ENCODE measurements around the gene HDLBP.

The HDLBP gene, protein sequence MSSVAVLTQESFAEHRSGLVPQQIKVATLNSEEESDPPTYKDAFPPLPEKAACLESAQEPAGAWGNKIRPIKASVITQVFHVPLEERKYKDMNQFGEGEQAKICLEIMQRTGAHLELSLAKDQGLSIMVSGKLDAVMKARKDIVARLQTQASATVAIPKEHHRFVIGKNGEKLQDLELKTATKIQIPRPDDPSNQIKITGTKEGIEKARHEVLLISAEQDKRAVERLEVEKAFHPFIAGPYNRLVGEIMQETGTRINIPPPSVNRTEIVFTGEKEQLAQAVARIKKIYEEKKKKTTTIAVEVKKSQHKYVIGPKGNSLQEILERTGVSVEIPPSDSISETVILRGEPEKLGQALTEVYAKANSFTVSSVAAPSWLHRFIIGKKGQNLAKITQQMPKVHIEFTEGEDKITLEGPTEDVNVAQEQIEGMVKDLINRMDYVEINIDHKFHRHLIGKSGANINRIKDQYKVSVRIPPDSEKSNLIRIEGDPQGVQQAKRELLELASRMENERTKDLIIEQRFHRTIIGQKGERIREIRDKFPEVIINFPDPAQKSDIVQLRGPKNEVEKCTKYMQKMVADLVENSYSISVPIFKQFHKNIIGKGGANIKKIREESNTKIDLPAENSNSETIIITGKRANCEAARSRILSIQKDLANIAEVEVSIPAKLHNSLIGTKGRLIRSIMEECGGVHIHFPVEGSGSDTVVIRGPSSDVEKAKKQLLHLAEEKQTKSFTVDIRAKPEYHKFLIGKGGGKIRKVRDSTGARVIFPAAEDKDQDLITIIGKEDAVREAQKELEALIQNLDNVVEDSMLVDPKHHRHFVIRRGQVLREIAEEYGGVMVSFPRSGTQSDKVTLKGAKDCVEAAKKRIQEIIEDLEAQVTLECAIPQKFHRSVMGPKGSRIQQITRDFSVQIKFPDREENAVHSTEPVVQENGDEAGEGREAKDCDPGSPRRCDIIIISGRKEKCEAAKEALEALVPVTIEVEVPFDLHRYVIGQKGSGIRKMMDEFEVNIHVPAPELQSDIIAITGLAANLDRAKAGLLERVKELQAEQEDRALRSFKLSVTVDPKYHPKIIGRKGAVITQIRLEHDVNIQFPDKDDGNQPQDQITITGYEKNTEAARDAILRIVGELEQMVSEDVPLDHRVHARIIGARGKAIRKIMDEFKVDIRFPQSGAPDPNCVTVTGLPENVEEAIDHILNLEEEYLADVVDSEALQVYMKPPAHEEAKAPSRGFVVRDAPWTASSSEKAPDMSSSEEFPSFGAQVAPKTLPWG (N-terminal part only)

DNA sequence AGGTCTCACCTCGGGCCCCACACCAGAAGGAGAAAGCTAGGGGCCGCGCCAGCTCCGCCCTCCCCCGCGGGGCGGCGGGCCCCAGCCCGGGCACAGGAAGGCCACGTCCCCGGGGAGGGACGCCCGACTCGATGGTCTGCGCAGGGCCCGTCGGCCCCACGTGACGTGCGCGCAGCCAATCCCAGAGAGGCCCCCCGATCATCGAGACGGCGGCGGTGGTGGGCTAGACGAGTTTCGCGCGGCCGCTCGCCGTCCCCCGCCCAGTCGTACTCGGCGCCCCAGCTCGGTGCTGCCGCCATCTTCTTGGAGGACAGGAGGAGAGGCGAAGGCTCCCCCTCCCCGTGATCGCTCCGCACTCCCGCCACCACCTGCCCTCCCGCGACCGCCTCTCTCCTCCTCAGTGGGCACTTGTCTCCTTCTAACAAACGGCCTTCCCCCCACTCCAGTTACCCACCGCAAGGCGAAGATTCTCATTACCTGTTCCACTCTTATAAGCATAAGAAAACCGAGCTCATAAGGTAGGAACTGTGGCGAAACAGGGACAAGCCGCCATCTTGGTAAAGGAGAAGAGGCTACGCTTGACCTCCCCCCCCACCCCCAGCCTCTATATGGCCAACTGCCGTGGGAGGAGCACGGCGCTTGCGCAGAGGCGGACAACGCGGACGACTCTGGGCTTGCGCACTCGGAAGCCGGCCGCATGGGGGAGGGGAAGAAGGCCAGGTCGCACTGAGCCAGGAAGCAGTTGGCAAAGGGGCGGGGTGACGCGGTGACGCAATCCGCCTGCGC, at the start of gene HDLBP:
HDLBP (minus strand) TSS at position 580 of the 786 bp plus-strand sequence. CDS start 48,803 bp downstream, outside the sequence.
- peak; percentile 99 to 100 for DNase-seq (ENCODE audit: low read depth in 2 of 2)

DNA sequence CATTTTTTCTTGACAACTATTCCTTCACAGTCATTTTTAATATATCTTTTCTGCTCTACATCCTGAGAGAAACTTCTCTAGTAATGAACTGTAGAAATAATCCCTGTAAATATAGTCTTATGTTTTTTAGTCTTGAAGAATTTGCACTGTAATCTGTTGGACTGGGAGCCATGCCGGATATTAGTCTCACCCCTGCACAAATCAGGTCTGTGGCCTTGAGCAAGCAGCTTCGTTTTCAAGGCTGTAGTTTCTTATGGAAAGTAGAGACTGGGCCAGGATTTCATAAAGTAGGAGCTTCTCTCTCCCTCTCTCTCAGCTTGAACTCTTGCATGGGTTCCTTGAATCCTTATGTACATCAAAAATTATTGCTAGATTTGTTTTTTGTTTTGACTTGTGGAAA, 49.3 kb upstream of the HDLBP start:
- DNase-seq (ENCODE audit: low read depth in 2 of 2) = no peak

DNA sequence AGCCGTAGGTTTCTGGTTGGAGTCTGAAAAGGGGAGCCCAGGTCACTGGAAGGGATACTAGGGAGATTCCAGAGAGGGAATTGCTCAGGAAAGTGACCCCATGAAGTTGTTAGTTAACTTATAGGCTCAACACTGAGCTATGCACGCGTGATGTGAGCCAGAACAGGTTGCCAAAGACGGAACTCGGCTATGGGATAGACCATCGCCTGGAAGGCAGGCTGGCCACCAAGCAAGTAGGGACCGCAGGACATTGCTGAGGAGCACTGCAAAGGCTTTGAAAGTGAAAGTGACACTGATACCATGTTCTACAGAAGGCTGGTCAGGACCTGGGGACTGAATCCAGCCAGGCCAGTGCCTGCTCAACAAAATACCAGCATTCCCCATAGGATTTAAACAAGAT, 48.0 kb upstream of the HDLBP start:
- no peak for DNase-seq (ENCODE audit: low read depth in 2 of 2)

DNA sequence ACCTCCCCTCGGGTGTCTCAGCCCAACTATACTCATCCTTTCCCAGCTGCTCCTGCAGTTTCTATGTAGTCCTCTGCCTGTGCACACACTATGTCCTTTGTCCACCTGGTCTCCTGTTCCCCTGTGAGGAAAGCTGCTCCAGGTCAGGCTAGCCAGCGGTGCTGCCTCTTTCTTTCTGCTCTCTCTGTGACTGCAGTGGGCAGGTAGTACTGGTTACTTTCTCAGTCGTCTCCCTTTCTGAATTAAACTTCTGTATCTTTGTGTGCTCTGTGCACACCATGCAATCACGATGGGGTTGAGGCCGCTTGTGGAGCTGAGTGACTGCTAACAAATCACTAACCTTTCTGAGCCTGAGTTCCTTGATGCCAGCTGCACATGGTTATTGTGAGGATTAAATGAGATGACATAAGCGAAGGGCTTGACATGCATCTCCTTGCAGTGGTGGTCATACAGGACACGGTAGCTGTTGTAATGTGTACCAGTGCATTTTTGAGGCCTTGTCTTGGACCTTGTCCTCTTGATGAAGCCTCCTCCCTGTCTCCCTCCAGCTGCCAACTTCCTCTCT, 44.1 kb upstream of the HDLBP start:
- DNase-seq (ENCODE audit: low read depth in 2 of 2) = no peak

DNA sequence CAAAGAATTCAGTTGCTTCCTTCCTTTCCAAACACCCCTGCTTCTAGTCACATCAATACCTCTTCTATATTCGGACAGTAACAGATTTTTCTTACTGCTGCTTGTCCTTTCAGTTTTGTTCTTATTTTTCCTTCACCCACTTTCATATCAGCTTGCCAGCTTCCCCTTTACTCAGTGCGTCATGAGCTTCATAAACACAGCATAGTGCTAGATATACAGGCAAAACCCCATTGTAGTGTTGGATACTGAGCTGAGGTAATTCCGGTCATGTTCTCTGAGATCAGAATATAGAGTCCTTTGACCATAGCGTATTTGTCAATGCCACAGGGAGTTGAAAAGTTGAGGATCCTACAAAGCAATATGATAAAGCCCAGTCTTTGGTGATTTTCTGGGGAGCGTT, 43.0 kb upstream of the HDLBP start:
- DNase-seq (ENCODE audit: low read depth in 2 of 2) = no peak

GRCh38 chr2:241357531-241357930, 42.1 kb upstream of the HDLBP start:
- DNase-seq (ENCODE audit: low read depth in 2 of 2) = no peak

GRCh38 chr2:241356871-241357260, 41.4 kb upstream of the HDLBP start:
- no peak for DNase-seq (ENCODE audit: low read depth in 2 of 2)

- DNase-seq (ENCODE audit: low read depth in 2 of 2) = peak; percentile 91 to 96
Measured at GRCh38 chr2:241355983-241356870, 40.8 kb upstream of the HDLBP start, which contains the start of gene FARP2. Gene FARP2, plus strand, starts transcription at chr2:241356285. Its CDS starts 16,823 bp downstream, at chr2:241373108.

- DNase-seq (ENCODE audit: low read depth in 2 of 2) = peak; percentile 20 to 50
Measured at GRCh38 chr2:241354668-241355658, 39.5 kb upstream of the HDLBP start.

DNA sequence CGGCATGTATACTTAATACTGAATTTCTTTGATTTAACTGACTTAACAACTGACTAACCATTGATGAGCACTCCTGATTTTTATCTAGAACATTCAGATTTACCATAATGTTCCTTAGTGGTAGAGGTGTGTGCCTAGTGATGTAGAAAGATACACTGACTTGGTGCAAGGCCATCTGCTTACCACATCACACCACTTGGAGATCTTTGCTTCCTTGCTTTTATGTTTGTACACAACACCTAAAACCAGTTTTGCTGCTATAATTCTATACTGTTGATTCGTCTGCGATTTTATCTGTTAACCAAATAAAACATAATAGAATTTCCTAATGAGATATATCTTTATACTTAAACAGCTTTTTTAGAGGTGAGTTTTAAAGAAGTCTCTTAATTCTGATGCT, 36.8 kb upstream of the HDLBP start:
- no peak for DNase-seq (ENCODE audit: low read depth in 2 of 2)

- DNase-seq (ENCODE audit: low read depth in 2 of 2) = no peak
Measured at GRCh38 chr2:241351640-241352031, 36.2 kb upstream of the HDLBP start.

DNA sequence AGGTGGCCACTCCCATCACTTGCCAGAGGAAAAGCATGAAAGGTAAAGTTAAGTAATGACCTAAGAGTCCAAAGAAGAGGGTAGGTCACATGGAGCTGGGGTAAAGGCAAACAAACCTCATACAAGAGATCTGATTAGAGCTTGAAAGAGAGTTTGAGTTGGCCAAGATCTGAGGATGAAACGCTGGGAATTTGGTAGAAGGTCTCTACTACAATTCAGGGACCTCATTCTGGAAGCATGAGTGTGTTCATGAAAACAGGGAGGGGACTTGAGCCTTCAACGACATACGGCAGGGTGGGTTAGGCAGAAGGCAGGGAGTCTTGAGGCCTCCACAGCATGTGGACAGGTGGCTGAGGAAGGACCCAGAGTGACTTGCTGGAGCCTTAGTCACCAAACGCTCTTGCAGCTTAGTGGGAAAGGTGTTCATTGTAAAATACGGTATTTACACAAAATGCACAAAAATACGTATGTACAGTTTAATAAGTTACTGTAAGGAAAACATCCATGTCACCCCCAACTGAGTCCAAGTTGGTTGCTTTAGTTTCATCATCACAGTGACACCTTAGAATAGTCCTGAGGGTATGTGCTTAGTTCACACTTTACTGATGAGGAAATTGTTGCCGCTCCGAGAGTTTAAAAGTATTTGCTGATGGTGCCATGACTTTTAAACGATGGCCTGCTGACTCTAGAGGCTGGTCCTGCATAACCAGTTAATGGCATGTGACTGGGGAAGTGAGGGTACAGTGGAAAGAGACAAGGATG, 35.6 kb upstream of the HDLBP start:
- no peak for DNase-seq (ENCODE audit: low read depth in 2 of 2)

DNA sequence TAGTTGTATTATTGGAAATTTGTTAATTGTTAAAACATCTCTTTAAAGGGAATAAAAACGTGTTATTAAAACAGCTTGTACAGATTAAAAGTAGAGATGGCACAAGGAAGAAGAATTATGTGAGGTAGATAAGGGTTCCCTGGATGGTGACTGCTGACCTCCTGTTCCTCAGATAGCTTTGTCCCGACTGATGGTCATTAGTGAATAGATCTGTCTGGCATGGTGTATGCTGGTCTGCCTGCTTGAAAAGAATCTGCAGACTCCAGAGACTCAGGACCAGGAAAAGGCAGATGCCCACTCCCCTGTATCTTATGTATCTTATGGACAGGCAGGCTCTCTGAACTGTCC, 35.0 kb upstream of the HDLBP start:
- no peak for DNase-seq (ENCODE audit: low read depth in 2 of 2)

DNA sequence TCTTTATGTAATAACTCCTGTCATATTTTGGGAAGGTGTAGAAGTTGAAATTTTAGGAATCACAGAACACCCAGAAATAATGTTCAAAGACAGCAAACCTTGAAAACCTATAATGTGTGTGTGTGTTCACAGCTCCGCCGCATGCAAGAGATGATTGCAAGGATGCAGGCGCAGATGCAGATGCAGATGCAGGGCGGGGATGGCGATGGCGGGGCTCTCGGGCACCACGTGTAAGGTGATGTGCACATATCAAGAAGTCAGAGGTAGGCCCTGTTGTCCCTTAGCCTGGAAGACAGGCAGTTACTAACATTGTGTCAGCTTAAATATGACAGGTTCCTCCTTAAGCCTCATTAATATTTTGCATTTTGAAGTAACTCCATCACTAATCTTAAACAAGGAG, 34.5 kb upstream of the HDLBP start:
- DNase-seq (ENCODE audit: low read depth in 2 of 2) = no peak

GRCh38 chr2:241344925-241345651, 29.6 kb upstream of the HDLBP start:
- DNase-seq (ENCODE audit: low read depth in 2 of 2) = no peak

DNA sequence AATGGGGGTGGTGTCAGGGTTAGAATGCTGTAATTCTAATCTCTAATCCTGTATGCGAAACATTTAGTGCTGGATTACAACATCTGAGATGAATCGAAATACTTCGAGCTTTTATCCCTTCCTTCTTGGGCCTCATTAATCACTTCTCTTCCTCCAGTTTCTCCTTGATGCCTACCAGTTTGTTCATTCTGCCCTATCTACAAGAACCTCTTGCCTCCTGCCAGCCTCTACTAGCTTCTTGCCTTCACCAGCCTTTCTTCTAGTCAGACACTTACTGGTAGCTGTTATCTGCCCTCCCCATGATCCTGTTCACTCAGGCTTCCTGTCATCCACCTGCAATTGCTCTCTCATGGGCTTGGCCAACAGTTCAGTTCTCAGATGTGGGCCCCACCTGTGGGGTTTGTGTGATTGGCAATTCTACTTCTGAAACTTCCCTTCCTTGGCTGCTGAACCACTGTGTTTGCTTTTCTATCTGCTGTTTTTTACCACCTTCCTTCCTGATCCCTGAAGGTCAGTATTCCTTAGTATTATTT, 25.2 kb upstream of the HDLBP start:
- no peak for DNase-seq (ENCODE audit: low read depth in 2 of 2)

Measured in activated CD8-positive, alpha-beta memory T cell treated with anti-CD3 and anti-CD28 coated beads for 4 hours (primary cell).